DND-41 (cell line): ENCODE data around the gene CAPN3.

Source experiments
- EZH2 ChIP-seq: IDR thresholded peaks from 3 replicates; pipeline ENCODE4 v1.6.1; 2012; ENCODE audit warnings: borderline replicate concordance, low read depth, mild to moderate bottlenecking, moderate library complexity, low read length, inconsistent platforms; ENCODE audit not compliant: severe bottlenecking
- TF ChIP-seq, protein P1 (sequence below): IDR thresholded peaks from 2 replicates; pipeline ENCODE4 v1.5.1; 2012; ENCODE audit warnings: borderline replicate concordance, low read length, moderate library complexity, mild to moderate bottlenecking; ENCODE audit not compliant: poor library complexity, severe bottlenecking; ENCODE audit errors: extremely low read depth

DNA sequence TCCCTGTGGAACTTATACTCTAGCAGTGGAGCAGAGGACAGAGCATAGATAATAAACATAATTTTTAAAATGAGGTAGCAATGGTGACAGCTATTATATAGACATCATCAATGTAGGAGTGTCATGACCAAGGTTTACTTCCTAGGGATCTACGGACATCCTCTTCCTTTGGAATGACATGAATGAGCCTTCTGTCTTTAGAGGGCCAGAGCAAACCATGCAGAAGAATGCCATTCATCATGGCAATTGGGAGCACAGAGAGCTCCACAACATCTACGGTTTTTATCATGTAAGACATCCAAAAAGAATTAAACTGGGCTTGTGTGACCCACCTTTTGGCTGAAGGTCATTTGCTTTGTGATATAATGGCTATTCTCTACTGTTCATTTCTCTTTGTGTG lies 30.1 kb upstream of the CAPN3 start:
- TF ChIP-seq, protein P1, sequence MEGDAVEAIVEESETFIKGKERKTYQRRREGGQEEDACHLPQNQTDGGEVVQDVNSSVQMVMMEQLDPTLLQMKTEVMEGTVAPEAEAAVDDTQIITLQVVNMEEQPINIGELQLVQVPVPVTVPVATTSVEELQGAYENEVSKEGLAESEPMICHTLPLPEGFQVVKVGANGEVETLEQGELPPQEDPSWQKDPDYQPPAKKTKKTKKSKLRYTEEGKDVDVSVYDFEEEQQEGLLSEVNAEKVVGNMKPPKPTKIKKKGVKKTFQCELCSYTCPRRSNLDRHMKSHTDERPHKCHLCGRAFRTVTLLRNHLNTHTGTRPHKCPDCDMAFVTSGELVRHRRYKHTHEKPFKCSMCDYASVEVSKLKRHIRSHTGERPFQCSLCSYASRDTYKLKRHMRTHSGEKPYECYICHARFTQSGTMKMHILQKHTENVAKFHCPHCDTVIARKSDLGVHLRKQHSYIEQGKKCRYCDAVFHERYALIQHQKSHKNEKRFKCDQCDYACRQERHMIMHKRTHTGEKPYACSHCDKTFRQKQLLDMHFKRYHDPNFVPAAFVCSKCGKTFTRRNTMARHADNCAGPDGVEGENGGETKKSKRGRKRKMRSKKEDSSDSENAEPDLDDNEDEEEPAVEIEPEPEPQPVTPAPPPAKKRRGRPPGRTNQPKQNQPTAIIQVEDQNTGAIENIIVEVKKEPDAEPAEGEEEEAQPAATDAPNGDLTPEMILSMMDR = no peak
- no peak for TF ChIP-seq EZH2
